GM18520 (cell line): Measurements from ENCODE around the gene PSMB7.
"Not testable (repeated sequence)": the region's sequence is repeated elsewhere in the genome, so short reads cannot be mapped to it uniquely, and the experiment has no call there.

ENCODE experiments used
- ATAC-seq: cut with Tn5 transposase; IDR thresholded peaks from one replicate; pipeline ENCODE4 v1.9.1; 2021; ENCODE audit not compliant: unreplicated experiment

PSMB7 gene

DNA sequence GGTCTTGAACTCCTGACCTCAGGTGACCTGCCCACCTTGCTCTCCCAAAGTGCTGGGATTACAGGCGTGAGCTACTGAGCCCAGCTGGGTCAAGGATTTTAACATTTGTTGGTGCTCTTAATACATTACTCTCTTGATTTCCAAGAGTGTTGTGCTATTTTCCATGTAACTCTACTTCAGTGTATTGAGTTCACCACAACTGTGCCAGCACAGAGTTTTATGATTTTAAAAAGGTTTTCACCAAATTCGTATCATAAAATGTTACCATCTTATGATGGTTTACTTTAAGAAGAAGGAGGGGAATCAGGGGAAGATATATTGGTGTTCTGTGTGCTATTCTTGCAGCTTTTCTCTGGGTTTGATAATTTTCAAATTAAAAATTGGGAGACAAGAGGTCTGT, 28.4 kb upstream of the PSMB7 start:
- ATAC-seq: no peak

DNA sequence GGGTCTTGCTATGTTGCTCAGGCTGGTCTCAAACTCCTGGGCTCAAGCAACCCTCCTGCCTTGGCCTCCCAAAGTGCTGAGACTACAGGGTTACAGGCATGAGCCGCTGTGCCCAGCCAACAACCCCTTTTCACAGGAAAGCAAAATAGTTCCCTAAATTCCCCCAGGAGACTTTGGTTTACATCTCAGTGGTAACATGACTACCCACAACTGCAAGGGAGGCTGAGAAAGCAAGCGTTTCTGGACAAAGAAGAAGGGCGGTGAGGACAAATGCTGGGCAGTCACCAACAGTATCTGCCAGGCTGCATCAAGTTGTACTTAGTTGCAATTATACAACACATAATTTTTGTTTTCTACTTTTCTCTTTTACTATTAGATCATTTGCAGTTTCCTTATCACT, 27.6 kb upstream of the PSMB7 start:
- ATAC-seq: no peak

DNA sequence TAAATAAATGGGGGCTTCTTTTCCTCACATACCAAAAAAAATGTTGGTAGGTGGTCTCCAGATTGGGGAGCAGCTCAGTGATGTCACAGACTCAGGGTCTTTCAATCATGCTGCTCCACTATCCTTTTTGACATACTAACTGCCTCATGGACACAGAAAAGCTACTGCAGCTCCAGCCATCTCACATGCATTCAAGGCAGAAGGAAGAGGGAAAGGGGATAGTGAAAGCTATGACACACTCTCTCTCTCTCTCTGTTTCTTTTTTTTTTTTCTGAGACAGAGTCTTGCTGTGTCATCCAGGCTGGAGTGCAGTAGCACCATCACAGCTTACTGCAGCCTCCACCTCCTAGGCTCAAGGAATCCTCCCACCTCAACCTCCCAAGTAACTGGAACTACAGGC, 27.1 kb upstream of the PSMB7 start:
- no peak for ATAC-seq

DNA sequence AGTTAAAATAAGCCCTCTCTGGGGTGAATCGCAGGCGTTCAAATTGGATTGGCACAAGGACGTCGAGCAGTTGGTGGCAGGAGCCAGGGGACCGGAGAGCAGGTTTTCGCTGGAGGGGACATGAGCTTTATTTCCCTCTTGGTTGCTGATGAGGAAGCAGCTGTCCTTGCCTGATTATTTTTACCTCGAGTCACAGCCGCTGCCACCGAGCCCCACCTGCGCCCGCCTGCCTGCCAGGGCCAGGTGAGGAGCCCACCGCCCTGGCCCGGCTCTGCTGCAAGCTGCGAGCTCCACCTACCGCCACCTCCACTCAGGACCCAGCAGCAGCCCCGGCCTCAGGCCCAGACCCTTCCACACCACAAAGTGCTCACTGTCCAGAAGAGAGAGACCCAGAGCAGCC, 26.0 kb upstream of the PSMB7 start:
- ATAC-seq: no peak

DNA sequence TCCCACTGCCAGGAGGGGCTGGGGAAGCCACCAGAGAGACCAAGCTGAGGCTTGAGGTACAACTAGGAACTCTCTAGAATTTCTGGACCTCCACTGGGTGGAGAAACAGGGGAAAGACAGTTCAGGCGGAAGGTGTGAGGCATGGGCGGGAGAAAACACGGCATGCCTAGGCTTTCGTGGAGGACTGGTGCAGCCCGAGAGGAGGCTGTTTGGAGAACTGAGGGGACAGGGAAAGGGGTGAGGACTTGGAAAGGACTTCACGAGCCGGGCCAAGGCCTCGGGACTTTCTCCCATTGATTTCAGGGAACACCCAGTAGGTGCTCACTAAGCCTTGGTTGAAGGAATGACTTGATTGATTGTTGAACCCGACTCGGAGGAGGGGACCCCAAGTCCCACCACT, 25.5 kb upstream of the PSMB7 start:
- no peak for ATAC-seq

DNA sequence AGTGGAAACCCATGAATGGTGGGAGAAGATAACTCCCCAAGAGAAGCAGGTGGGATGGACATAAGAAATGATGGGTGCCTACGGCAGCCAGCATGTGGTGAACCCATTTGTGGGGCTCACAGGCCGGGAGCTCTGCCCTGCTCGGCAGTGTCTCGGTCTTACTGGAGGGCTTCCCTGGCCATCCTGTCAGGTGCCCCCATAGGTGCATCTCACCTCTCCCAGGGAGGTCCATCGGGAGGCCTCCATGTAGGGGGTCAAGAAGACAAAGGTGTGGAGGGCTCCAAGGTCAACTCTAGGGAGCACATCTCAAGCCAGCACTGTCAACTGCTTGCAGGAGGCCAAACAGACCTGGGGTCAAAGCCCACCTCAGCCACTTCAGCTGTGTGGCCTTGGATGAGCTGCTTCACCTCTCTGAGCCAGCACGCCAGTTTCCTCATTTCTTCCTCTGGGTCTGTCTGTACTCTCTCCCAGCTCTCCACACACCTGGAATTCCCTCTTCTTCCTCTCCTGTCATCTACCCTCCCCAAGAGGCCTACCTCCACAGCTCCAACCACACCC, 24.5 kb upstream of the PSMB7 start:
- ATAC-seq: no peak

DNA sequence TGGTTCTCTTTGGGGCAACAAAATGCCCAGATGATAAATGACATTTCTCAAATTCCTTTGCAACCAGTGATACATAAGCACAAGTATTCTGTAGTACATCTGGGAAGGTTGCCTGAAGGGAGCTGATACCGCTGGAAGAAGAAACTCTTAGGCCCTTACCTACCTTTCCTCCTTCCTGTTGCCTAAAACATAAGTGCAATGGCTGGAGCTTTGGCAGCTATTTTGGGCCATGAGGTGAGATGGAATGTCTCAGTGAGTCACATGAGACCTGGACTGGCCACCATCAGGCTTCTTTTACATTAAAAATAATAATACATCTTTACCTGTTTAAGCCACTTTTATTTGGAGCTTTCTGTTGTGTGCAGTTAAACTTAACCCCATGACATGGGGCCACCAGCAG, 23.8 kb upstream of the PSMB7 start:
- ATAC-seq: no peak

DNA sequence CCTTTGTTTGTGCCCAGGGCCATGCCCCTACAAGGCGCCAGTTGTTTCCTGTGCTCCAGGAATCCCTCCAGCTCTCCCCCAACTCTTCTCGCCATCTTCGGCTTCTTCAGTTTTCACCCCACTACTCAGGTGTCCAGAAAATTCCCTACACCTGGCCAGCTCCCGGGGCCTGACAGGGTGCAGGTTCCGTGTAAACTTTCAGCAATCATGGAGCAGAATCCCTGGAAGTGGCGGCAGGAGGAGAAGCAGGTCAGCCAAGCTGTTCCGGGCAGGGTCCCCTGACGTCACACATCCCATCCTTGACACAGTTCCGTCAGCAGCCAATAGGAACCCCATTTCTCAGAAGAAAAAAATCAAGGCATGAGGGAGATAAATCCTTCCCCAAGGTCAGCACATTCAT, 22.8 kb upstream of the PSMB7 start:
- no peak for ATAC-seq

DNA sequence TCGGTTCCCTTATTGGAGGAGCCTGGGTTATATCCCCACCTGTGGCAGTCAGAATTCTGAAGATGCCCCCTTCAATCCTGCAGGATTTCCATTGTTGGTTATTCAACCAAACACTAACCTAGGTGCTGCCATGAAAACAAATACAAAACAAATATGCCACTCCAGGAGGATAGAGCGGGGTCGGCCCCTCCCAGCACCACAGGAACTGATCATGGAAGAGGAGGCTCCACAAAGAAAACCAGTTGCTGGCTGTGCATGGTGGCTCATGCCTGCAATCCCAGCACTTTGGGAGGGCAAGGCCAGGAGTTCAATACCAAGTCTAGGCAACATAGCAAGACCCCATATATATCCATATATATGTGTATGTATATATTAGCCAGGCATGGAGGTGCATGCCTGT, 21.8 kb upstream of the PSMB7 start:
- no peak for ATAC-seq

DNA sequence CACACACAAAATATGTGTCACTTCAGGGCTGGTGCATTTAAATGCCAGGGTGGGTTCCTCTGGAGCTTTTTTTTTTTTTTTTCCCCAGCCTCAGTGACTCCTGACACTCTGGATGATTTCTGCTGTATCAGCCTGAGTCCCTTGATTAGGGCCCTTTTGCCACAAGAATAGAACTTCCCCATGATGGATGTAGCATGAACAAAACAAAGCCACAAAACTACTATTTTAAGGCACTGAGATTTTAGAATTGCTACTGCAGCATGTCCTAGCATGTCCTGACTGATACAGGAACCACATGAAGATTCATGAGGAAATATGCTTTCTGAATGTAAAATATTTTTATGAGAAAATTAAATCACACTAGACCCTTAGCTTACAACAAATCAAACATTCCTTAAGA, 21.1 kb upstream of the PSMB7 start:
- ATAC-seq: no peak

DNA sequence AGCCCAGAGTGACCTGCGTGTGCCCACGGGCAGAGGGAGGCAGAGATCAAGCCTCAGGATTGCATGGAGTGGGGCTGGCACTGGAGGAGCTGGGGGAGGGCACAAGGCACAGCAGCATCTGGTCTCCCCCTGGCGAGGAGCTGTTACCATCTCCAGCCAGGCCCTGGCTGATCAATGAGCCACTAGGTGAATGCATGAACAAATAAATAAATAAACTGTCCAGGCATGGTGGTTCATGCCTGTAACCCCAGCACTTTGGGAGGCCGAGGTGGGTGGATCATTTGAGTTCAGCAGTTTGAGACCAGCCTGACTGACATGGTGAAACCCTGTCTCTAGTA, 14.3 kb upstream of the PSMB7 start:
- ATAC-seq: no peak

DNA sequence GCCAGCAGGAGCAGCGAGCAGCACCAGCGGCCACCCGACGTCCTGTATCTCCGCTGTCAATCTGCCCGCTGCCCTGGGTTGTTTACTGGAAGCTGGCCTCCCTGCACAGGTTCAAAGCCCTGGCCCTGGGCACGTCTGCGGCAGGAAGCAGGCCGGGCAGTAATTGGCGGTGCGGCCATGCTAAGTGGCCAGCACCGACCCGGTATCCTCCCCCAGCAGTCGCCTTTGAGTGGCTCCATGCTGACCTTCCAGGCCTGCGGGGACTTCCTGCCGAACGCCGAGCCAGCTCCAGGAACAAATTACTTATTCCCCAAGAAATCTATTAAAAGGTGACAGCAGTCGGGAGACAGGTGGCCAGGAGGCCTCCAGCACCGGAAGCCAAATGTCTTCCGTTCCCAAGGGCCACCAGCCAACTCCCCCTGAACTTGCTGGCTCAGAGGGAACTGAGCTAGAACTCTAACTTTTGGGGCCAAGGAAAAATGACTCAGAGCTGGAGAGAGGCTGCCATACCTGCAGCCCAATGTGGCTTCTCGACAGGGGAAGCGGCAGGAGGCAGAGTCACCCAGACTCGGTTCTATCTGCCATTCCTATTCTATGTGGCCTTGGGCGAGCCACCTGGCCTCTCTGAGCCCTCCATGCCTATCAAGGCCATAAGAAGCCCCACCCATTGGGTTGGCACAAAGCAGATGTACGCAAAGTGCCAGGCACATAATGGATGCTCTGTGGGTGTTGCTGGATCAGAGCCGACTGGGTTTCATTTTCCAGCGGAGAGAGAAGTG, 13.7 kb upstream of the PSMB7 start:
- ATAC-seq: no peak

DNA sequence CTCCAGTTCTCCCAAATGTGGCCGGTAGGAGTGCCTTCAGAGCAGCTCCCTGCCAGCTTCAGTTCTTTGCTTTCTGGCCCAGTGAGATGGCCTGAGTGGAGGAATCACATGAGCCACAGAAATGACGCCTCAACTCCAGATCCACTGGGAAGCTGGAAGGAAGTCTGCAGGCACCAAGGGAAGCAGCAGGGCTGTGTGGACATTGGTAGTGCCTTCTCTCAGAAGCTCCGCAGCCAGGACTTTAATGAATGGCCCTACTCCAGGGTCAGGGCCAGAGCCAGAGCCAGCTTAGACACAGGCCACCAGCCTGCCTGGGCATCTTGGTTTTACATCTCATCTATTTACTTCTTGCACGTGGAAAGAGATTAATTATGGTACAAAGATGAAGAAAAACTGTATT, 12.0 kb upstream of the PSMB7 start:
- ATAC-seq: no peak

DNA sequence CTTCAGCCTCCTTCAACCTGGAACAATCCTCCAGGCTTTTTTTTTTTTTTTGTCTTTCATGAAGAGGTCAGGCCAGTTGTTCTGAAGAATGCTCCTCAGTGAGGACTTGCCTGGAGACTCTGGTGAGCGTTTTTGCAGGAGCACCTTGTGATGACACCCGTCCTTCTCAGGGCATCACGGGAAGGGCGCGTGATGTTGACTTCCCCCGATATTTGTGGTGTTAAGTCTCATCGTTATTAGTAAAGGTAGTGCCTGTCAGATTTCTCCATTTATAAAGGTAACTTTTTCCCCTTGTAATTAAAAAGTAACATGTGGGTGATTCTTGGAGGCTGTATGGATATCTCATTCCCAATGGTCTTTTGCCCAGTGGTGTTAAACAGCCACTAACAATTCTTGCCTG, 11.1 kb upstream of the PSMB7 start:
- ATAC-seq: no peak

DNA sequence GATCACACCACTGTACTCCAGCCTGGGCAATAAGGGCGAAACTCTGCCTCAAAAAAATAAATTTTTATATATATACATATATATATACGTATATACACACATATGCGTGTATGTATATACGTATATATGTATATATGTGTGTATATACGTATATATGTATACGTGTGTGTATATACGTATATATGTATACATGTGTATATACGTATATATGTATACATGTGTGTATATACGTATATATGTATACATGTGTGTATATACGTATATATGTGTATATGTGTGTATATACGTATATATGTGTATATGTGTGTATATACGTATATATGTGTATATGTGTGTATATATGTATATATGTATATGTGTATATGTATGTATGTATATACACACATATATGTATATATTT, 10.5 kb upstream of the PSMB7 start:
- ATAC-seq: not testable (repeated sequence)

DNA sequence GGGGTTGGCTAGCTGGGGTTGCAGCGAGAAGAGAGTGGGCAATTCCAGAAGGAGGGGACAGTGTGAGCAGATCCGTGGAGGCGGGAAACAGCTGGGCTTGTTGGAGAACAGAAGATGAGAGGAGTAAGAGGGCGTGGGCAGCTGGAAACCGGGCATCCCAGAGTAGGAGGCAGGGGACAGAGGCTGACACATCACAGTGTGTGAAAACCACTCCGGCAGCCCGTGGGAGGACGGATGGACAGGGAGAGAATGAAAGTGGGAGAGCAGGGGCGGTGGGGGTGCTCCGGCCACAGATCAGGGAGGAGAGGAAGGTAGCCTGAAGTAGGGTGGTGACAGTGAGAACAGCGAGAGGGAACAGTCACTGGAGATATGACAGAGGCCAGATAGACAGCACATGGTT, 8.3 kb upstream of the PSMB7 start:
- no peak for ATAC-seq

DNA sequence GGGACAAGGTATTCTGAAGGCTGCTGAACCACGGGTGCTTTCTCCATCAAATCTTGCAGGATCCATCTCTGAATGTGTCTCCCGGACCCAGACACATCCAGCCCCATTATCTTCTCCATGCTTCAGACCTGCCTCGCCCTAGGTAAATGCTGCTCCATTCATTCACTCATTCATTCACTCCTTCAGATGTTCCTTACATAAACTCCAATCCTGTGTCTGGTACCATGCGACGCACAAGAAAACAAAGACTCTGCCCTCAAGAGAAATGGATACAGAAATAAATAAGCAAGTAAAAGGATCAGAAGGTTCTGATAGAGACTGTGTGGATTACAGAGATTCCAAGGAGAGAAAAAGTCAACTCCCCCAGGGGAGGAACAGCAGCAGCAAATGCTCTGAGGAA, 7.9 kb upstream of the PSMB7 start:
- no peak for ATAC-seq

DNA sequence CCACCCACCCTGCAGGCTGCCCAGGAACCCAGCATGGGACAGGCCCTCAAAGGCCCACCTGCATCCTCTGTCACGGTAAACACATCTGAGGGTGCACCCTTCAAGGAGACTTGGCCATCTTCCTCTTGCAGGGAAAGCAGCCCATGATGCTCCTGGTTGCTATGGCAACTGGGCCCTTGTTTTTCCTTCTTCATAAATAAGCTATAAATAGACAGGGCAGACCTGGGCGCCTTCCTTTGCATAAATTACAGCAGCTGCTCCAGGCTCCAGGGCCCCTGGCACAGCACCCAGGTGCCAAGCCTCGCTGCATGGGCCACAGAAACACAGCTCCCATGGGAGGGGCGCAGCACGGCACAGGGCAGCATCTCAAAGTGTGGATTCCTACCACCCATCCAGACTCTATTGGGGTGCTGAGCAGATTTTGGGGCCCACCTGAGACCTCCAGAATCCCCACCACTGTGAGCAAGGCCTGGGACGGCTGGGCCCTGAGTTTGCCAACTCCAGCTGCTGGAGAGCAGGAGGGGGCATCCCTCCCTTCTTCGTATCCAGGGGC, 5.8 kb upstream of the PSMB7 start:
- ATAC-seq: no peak

DNA sequence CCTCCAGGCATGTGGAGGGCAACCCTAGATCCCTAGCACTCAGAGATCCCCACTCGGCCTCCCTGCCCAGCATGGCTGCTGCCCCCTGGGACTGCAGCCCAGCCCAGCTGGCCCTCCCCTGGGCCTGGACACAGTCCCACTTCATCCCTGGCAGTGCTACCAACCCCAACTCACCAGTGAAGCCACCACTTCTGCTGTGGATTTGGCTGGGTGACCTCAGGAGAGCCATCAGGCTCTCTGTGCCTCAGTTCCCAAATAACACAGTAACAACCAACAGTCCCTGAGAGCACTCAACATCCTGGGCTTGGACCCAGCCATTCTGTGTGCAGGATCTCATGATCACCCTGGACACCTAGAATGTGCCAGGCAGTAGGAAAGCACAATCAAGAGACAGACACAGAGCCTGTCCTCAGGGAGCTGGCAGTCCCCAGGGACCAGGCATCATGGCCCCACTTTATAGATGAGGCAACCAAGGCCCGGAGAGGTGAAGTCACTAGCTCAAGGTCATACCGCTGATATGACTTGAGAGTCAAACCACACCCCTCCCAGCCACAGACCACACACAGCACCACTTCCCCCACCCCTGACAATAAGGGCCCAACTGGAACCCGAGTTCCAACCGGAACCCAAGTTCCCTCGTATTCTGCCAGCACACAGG, 4.7 kb upstream of the PSMB7 start:
- ATAC-seq: no peak

DNA sequence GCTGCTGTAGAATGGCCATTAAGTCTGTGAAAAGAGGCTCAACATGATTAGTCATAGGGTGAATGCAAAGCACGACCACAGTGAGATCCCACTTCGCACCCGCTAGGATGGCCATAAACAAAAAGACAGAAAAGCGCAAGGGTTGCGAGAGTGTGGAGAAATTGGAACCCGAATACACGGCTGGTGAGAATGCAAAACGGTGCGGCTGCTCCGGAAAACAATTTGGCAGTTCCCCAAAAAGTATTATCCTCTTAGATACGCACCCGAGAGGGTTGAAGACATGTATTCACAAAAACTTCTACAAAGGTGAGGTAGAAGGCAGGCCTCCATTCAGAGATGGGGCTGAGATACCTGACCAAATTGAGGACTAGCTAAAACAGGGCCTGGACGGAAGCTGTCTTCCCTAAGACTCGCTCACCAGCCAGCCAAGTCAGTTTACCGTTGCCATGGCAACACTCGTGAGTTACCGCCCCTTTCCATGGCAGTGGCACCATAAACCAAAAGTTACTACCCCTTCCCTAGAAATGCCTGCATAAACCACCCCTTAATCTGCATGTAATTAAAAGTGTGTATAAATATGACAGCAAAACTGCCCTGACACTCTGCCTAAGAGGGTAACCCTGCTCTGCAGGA, 726 bp upstream of the PSMB7 start:
- no peak for ATAC-seq

DNA sequence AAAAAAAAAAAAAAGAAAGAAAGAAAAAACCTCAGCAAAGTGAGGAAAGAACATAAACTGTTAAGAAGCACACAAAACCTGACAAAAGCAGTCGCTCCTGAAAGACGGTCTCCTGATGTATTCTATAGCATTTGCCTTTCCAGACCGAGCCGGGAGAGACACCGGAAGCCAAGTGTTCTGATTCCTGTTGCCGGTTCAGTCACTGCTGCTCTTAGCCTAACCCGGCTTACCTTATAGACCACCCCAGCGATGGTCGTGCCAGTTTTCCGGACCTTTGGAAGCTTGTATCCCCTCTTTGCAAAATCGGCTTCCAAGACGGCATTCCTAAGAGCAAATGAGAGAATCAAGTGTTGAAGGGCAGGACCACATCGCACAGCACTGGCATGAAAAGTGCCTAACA, 630 bp downstream of the PSMB7 start:
- no peak for ATAC-seq

DNA sequence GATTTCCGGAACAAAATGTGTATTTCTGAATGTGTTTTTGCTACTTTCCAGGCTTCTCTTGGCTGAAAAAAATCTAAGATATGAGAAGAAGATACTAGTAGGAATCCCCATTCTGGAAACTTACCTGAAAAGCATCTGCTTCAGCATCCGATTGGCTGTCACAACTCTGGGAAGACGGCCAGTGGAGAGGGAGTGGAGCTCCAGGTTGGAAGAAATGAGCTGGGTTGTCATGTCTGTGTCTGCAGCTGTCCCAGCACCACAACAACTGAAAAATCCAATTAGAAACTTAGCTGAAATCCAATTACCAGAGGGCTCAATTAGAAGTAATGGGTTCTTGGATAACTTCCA, 3.0 kb downstream of the PSMB7 start:
- no peak for ATAC-seq
